ENCODE measurements around the gene PAQR5.
"Not testable (repeated sequence)": the region's sequence is repeated elsewhere in the genome, so short reads cannot be mapped to it uniquely, and the experiment has no call there.

Gene PAQR5

GRCh38 chr15:69316291-69316690, 17.6 kb downstream of the PAQR5 start:
- no peak for DNase-seq (ENCODE audit: low read depth)

DNA sequence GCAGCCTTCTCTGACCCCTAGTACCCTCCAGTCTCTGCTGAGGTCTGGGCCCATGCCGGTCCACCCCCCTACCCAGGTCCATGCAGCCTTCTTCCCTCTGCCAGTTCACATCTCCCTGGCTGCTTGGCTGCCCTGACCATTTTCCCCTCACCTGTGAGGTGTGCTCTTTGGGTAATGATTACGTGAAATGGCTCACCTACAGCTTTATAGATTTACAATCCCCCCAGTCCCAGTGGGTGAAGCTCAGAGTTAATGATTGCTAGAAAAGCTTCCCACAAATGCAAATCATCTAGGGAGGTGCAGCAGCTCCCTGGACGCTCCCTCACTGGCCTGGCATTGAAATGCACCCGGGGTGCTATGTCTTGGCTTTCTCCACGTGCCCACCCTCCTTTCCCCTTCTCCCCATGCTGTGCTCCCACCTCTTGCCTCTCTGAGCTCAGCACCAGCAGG, 18.7 kb downstream of the PAQR5 start:
- DNase-seq (ENCODE audit: low read depth) = no peak

DNA sequence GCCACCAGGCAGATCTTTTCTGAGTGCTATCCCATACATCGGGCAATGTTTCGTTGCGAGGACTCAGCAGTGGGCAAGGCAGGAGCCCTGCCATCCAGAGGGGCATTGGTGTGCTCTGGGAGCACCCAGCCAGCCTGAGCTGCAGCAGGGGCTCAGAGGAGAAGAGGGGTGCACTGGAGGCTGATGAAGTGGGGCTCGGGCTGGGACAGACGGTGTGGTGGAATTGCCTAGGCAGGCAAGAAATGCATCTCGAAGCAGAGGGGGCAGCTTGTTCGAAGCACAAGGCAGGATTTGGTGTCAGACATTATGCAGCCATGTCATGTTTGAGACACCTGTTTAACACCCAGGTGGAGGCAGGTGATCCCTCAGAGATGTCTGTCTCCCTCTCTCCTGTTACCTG, 19.3 kb downstream of the PAQR5 start:
- no peak for DNase-seq (ENCODE audit: low read depth)

DNA sequence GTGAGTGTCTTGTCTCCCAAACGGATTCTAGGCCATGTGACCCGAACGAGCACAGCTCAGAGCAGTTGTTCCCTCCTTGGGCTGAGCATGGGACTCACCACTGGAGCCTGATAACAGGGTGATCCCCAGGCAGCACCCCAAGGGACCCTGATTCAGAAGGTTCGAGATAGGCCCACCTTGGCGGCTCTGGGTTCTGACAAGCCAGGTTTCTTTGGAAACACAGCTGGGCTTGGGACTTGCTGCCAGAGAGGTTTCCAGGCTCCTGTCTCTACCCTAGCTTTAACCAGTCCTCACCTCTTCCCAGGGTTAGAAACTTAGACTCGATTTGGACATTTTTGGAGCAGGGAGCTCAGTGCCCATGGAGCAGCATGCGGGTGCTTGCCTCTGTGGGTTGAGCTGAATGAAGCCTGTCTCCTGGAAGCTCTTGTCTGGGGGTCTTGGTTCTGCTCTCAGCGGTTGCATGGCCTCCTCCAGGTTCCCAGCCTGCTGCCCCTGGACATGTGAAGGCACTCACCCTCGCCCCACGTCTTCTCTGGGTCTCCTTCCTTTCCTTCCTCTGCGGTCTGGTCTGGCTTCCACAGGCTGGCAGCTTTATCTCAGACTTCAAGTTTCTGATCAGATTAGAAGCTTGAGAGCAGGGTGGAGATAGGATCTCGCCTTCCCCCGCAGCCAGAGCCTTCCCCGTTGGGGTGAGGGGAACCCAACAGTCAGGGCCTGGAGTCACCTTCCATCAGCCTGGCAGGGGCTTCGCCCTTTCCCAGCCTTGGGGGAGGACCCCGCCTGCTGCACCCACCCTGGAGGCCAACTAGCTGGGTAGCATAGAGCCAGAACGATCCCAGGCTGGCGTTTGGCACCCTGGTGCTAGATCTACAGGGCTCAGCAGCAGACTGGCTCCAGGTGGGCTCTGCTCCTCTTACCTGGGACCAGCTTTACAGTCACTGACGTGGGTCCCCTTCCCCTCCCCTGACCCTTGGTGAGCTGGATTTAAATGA, 21.0 kb downstream of the PAQR5 start:
- no peak for DNase-seq (ENCODE audit: low read depth)

- DNase-seq (ENCODE audit: low read depth) = no peak
Measured at GRCh38 chr15:69320977-69321554, 22.4 kb downstream of the PAQR5 start.

DNA sequence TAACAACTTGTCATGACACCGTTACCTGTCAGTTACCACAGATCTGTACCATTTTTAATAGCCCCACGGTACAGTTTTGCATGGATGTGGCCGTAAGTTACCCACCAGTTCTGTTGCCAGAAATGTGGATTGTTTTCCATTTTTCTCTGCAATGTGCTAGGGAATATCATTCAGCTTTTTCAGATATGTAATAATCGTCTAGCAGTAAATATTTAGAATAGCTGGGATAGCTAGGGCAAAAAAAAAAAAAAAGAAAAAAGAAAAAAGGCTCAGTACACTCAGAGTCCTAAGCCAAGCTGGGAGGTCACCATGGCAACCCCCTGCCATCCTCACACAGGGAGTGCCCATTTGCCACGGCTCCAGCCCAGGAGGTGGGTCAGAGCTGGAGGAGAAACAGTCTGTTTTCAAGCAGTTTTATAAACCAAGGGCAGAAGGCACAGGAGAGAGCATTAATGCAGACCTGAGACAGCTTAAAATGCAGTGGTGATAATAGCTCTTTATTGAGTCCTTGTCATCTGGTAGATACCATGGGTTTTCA, 25.2 kb downstream of the PAQR5 start:
- no peak for DNase-seq (ENCODE audit: low read depth)

GRCh38 chr15:69324565-69324964, 25.9 kb downstream of the PAQR5 start:
- DNase-seq (ENCODE audit: low read depth) = no peak

DNA sequence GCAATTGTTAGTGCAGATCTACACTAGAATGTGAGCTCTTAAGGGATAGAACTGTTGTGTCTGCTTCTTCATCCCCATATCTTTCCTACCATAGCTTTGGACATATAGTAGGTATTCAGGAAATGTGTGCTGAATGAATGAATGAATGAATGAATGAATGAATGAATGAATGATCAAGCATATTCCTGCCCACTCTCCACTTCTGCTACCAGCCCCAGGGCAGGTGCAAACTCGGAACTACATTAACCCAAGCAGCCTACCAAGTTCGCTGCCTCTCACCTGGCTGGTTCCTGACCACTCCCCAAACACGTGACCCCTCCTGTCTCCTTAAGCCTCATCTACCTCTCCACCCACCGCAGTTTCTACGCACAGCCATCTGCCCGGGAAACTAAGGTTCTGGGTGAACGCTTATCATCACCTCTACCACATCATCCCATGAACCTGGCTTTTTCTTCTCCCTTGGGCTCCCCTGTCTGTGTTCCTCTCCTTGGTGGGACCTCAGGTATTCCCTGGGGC, 26.8 kb downstream of the PAQR5 start:
- DNase-seq (ENCODE audit: low read depth) = no peak

DNA sequence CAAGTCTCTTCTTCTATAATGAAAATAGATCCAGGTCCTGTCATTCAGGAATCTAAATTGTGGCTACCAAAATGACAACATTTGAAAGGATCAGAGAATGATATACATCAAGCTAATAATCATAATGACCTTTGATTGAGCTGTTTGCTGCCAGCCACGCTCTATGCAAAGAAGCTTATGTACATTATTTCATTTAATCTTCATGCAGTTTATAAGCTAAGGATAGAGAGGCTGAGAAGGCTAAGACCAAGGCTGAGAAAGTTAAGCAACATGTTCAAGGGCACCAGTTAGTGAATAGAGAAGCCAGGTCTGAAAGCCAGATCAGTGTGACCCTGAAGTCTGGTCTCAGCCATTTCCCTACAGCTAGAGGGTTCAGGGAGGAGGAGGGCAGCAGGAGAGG, 29.4 kb downstream of the PAQR5 start:
- no peak for DNase-seq (ENCODE audit: low read depth)

DNA sequence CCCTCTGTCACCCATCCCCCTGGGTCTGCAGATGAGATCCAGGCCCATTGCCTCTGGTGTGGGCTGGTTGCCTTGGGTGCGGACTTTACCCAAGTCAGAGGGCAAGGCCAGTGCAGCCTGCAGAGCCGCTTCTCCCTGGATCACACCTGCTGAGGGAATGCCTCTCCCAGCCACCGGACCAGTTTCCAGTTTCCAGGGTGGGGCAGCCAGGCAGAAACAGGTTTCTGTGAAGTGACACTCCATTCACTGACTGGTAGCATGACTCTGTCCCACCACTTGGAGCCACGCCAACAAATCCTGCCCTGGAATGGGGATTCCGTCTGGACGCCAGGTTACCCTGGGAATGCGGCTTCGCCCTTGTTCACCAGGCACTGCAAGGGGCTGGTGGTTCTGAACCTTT, 30.0 kb downstream of the PAQR5 start:
- DNase-seq (ENCODE audit: low read depth) = no peak

- DNase-seq (ENCODE audit: low read depth) = no peak
Measured at GRCh38 chr15:69337138-69337537, 38.4 kb downstream of the PAQR5 start.

- DNase-seq (ENCODE audit: low read depth) = no peak
Measured at GRCh38 chr15:69338535-69339213, 40.0 kb downstream of the PAQR5 start.

DNA sequence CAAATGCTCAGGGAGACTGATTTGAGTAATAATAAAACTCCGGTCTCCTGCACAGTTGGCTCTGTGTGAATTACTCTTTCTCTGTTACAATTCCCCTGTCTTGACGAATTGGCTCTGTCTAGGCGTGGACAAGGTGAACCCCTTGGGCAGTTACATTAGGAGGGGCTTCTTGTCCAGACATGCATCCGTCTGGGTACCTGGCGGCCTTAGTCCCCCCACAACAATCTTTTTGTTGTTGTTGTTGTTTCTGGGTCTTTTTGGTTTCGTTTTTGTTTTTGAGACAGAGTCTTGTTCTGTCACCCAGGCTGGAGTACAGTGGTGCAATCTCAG, 40.5 kb downstream of the PAQR5 start:
- DNase-seq (ENCODE audit: low read depth) = not testable (repeated sequence)

DNA sequence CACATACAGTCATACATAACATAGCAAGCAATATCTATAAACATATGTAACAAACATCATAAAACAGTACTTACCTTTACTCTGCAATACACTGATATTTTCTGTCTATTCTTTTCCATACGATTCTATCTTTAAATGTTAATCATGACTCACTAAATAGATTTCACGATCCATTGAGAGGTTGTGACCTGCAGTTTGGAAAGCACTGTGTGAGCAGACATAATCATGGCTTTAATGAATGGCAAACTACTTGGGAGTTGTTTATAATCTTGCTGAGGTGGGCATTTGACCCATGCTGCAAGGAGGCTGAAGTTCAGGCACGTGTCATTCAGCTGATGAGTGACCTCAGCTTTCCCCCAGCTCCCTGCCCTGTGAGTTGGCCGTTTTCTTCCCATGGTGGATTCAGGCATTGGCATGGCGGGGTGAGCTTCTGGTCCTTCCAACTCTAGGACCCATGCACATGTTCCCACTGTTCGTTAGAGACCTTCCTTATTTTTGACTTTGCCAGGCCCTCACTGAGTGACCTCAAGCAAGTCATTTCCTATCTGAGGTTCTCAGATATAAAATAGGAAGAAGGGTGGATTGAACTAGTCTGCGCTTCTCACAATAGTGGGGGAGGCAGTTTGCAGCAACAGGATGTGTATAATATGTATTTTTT, 41.7 kb downstream of the PAQR5 start:
- DNase-seq (ENCODE audit: low read depth) = no peak

- DNase-seq (ENCODE audit: low read depth) = no peak
Measured at GRCh38 chr15:69341356-69341755, 42.6 kb downstream of the PAQR5 start.

GRCh38 chr15:69342460-69343076, 43.9 kb downstream of the PAQR5 start:
- no peak for DNase-seq (ENCODE audit: low read depth)

GRCh38 chr15:69343133-69343532, 44.4 kb downstream of the PAQR5 start:
- no peak for DNase-seq (ENCODE audit: low read depth)

DNA sequence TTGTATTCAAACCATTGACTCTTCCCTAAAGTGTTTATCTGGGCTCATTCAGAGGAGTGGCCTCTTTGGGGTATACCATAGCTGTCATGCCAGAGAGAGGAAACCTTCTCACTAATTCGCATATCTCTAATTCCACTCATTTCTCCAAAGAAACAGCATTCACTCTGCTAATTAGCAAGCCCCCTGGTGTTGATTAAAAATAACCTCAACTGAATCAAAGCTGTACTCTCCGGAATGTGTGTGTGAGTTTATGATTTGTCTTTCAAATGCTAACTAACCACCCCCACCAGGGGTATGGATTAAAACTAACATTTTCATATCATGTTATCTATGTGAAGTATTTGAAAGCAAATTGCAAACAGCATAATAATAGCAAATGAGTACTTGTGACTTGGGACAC, 45.5 kb downstream of the PAQR5 start:
- no peak for DNase-seq (ENCODE audit: low read depth)

DNA sequence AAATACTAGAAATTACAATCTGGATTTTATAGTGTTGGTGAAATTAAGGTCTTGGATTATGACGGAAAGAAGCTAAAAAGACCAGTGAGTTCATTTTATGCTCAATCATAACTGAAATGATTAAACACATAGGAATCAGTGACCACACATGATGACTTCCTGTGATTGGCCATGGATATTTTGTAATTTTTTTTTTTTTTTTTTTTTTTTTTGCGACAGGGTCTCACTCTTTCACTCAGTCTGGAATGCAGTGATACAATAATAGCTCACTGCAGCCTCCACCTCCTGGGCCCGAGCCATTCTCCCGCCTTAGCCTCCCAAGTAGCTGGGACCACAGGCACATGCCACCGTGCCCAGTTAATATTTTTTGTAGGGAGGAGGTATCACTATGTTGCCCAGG, 47.4 kb downstream of the PAQR5 start:
- no peak for DNase-seq (ENCODE audit: low read depth)

- DNase-seq (ENCODE audit: low read depth) = no peak
Measured at GRCh38 chr15:69351333-69351732, 52.6 kb downstream of the PAQR5 start.

DNA sequence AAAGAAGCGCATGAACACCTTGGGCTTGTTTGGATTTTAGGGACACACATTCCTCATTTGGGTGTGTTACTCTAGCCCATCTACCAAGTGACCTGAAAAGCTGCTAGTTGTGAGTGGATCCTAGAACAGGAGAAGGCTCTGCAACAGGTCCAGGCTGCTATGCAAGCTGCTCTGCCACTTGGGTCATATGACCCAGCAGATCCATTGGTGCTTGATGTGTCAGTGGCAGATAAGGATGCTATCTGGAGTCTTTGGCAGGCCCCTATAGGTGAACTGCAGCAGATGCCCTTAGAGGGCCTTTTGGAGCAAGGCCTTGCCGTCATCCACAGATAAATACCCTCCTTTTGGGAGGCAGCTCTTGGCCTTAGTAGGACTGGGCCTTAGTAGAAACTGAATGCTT, 53.2 kb downstream of the PAQR5 start:
- no peak for DNase-seq (ENCODE audit: low read depth)

All from activated gamma-delta T cell treated with anti-CD3 and anti-CD28 coated beads, Interleukin-2, amount 50 U/mL, for 16 hours (primary cell).